WTC11 (cell line): ENCODE results near the gene PRKRIP1. TPM values are rescaled to one million over a fixed set of nuclear protein-coding genes. Genes with fewer than 3 reads are reported as not detected.

Source experiments
- ATAC-seq: fragments of 200-7000 bp; cut with Tn5 transposase; 2 replicates; pipeline ENCODE4 v1.10.0; 2021; ENCODE audit warnings: mild to moderate bottlenecking, moderate library complexity
- CTCF ChIA-PET: fragments of 300-600 bp; sonication (Branson Sonifier 250); formaldehyde crosslinking; loops from one replicate; lab custom pipeline; 2021; ENCODE audit warnings: antibody characterized with exemption; lab: Charles Lee
- POLR2A ChIA-PET: fragments of 350-600 bp; sonication (Branson Sonifier 250); formaldehyde crosslinking; loops from one replicate; lab custom pipeline; 2021; ENCODE audit warnings: antibody characterized with exemption; lab: Charles Lee
- DNase-seq: peaks from one replicate; pipeline ENCODE4 v3.0.0; 2021; ENCODE audit warnings: low spot score
- H3K27ac Mint-ChIP-seq: 2 replicates; pipeline ENCODE4 v1.8.0; 2021; ENCODE audit warnings: mixed read lengths
- H3K27me3 Mint-ChIP-seq: 2 replicates; pipeline ENCODE4 v1.8.0; 2021; ENCODE audit warnings: low read depth, mild to moderate bottlenecking, moderate library complexity, mixed read lengths
- H3K36me3 Mint-ChIP-seq: 2 replicates; pipeline ENCODE4 v1.8.0; 2021; ENCODE audit warnings: mixed read lengths
- H3K4me1 Mint-ChIP-seq: 2 replicates; pipeline ENCODE4 v1.8.0; 2022; ENCODE audit warnings: mixed read lengths
- H3K4me3 Mint-ChIP-seq: 2 replicates; pipeline ENCODE4 v1.8.0; 2021; ENCODE audit warnings: mild to moderate bottlenecking, moderate library complexity, mixed read lengths
- H3K9me3 Mint-ChIP-seq: 2 replicates; pipeline ENCODE4 v1.8.0; 2021; ENCODE audit warnings: mixed read lengths
- AFF4 ChIP-seq: sonication (generic); formaldehyde crosslinking; IDR thresholded peaks from 2 replicates; pipeline ENCODE4 v1.8.1; 2023; ENCODE audit warnings: mild to moderate bottlenecking, missing genetic modification reagents, borderline replicate concordance
- ATF1 ChIP-seq: sonication (generic); formaldehyde crosslinking; IDR thresholded peaks from 2 replicates; pipeline ENCODE4 v1.8.1; 2023; ENCODE audit warnings: mild to moderate bottlenecking, moderate library complexity, missing genetic modification reagents
- ATF6 ChIP-seq: sonication (generic); formaldehyde crosslinking; IDR thresholded peaks from 2 replicates; pipeline ENCODE4 v1.8.1; 2023; ENCODE audit warnings: mild to moderate bottlenecking, missing genetic modification reagents
- CREM ChIP-seq: sonication (generic); formaldehyde crosslinking; IDR thresholded peaks from 2 replicates; pipeline ENCODE4 v1.8.1; 2022; ENCODE audit warnings: mild to moderate bottlenecking, missing genetic modification reagents, moderate library complexity
- ELF4 ChIP-seq: sonication (generic); formaldehyde crosslinking; IDR thresholded peaks from 2 replicates; pipeline ENCODE4 v1.8.1; 2022; ENCODE audit warnings: low read depth, mild to moderate bottlenecking, moderate library complexity, missing genetic modification reagents
- FOXK1 ChIP-seq: sonication (generic); formaldehyde crosslinking; IDR thresholded peaks from 2 replicates; pipeline ENCODE4 v1.8.0; 2022; ENCODE audit warnings: mild to moderate bottlenecking, moderate library complexity, missing genetic modification reagents
- FOXP1 ChIP-seq: sonication (generic); formaldehyde crosslinking; IDR thresholded peaks from 2 replicates; pipeline ENCODE4 v1.8.0; 2022; ENCODE audit warnings: missing genetic modification reagents, mild to moderate bottlenecking, moderate library complexity, borderline replicate concordance
- FOXP4 ChIP-seq: sonication (generic); formaldehyde crosslinking; IDR thresholded peaks from 2 replicates; pipeline ENCODE4 v1.8.0; 2022; ENCODE audit warnings: mild to moderate bottlenecking, missing genetic modification reagents
- GTF2I ChIP-seq: fragments of 250-450 bp; sonication (Bioruptor Pico); conservative IDR thresholded peaks from 2 replicates; pipeline ENCODE4 v1.4.0; 2021; ENCODE audit warnings: mild to moderate bottlenecking
- JAZF1 ChIP-seq: fragments of 250-450 bp; sonication (Bioruptor Pico); IDR thresholded peaks from 2 replicates; pipeline ENCODE4 v1.9.0; 2021; ENCODE audit warnings: moderate library complexity, mild to moderate bottlenecking, inconsistent platforms
- KAT7 ChIP-seq: sonication (generic); formaldehyde crosslinking; IDR thresholded peaks from 2 replicates; pipeline ENCODE4 v1.8.1; 2023; ENCODE audit warnings: missing genetic modification reagents, mild to moderate bottlenecking, borderline replicate concordance
- NFATC4 ChIP-seq: fragments of 250-450 bp; sonication (Bioruptor Pico); IDR thresholded peaks from 2 replicates; pipeline ENCODE4 v1.9.0; 2021; ENCODE audit warnings: mild to moderate bottlenecking
- PRRX2 ChIP-seq: fragments of 250-450 bp; sonication (Bioruptor Pico); IDR thresholded peaks from 2 replicates; pipeline ENCODE4 v1.8.0; 2021; ENCODE audit warnings: mild to moderate bottlenecking
- SMAD3 ChIP-seq: sonication (generic); formaldehyde crosslinking; IDR thresholded peaks from 2 replicates; pipeline ENCODE4 v1.8.0; 2022; ENCODE audit warnings: missing genetic modification reagents, mild to moderate bottlenecking, borderline replicate concordance
- TEAD1 ChIP-seq: sonication (generic); formaldehyde crosslinking; IDR thresholded peaks from 2 replicates; pipeline ENCODE4 v1.8.0; 2022; ENCODE audit warnings: mild to moderate bottlenecking, missing genetic modification reagents
- USF2 ChIP-seq: sonication (generic); formaldehyde crosslinking; IDR thresholded peaks from 2 replicates; pipeline ENCODE4 v1.8.1; 2023; ENCODE audit warnings: mild to moderate bottlenecking, missing genetic modification reagents, moderate library complexity
- ZNF138 ChIP-seq: sonication (generic); formaldehyde crosslinking; conservative IDR thresholded peaks from 2 replicates; pipeline ENCODE4 v1.8.1; 2022; ENCODE audit warnings: mild to moderate bottlenecking, moderate library complexity, missing genetic modification reagents
- ZNF232 ChIP-seq: sonication (generic); formaldehyde crosslinking; IDR thresholded peaks from 2 replicates; pipeline ENCODE4 v1.8.0; 2022; ENCODE audit warnings: mild to moderate bottlenecking, missing genetic modification reagents
- total RNA-seq: library from RNA; stranded (reverse); gene quantifications from 3 replicates; pipeline ENCODE4 v1.2.3, GENCODE V29; 2021
- TF ChIP-seq, protein P1 (sequence below): sonication (generic); formaldehyde crosslinking; IDR thresholded peaks from 2 replicates; pipeline ENCODE4 v1.8.1; 2023; ENCODE audit warnings: mild to moderate bottlenecking, missing genetic modification reagents, moderate library complexity
- TF ChIP-seq, protein P2 (sequence below): sonication (generic); formaldehyde crosslinking; IDR thresholded peaks from 2 replicates; pipeline ENCODE4 v1.8.1; 2023; ENCODE audit warnings: mild to moderate bottlenecking, moderate library complexity, missing genetic modification reagents

The PRKRIP1 gene
- total RNA-seq, 1 experiment from 2014 or later, result 27.5 TPM

DNA sequence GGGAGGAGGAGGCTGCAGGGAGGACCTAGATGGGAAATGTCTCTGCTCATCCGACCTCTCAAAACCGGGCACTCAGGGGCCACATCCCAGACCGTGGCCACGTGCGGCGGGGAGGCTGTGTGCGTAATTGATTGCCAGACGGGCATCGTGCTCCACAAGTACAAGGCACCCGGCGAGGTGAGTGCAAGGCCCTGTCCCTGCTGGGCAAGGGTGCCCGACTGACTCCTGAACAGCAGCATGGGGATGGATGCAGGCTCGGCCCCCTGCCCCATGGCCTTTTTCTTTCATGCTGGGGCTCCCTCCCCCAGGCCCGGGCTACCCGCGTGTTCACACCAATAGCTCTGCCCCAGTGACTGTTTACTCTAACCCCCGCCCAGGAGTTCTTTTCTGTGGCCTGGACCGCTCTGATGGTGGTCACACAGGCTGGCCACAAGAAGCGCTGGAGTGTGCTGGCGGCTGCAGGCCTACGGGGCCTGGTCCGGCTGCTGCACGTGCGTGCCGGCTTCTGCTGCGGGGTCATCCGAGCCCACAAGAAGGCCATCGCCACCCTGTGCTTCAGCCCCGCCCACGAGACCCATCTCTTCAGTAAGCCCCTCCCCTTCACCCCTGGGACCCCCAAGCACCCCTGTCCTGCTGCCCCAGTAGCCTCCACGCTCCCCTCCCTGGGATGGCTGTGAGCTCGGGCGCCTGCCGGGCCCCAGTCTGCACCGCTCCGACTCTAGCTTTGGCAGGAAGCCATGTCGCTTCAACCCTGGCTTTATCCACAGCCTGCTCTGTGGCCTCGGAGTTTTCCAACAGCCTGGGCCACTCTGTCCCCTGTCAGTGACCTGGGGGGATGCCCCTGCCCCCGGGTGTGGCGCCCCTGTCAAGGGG, 72.6 kb downstream of the PRKRIP1 start:
- CTCF ChIA-PET, result interaction anchor here (1.9 kb wide), 1 partner anchor 56 kb away, joined by 7 read pairs; no protein-coding TSS in a partner anchor
- POLR2A ChIA-PET, result no interaction called here
- Mint-ChIP-seq H3K4me3 (no peak overlapping the region), H3K27me3 (no peaks in the 10 kb centered on the region), H3K4me1 (peaks cover 6% of the 10 kb centered on the region), H3K9me3 (no peaks in the 10 kb centered on the region), H3K36me3 (peaks cover 3% of the 10 kb centered on the region; the same call in 1 of the 2 replicates), H3K27ac (no peak overlapping the region)
- TF ChIP-seq FOXP1 (CRISPR knock-in tag), result no peak
- TF ChIP-seq ATF1 (CRISPR knock-in tag), result no peak
- TF ChIP-seq SMAD3 (CRISPR knock-in tag), result no peak
- no peak for TF ChIP-seq ZNF138 (CRISPR knock-in tag)
- no peak for TF ChIP-seq ATF6 (CRISPR knock-in tag)
- no peak for TF ChIP-seq JAZF1 (CRISPR knock-in tag)
- TF ChIP-seq KAT7 (CRISPR knock-in tag), result no peak
- no peak for TF ChIP-seq FOXK1 (CRISPR knock-in tag)
- TF ChIP-seq USF2 (CRISPR knock-in tag), result no peak
- no peak for TF ChIP-seq FOXP4 (CRISPR knock-in tag)
- TF ChIP-seq ZNF232 (CRISPR knock-in tag), result no peak
- no peak for TF ChIP-seq ELF4 (CRISPR knock-in tag)
- no peak for TF ChIP-seq PRRX2 (CRISPR knock-in tag)
- TF ChIP-seq, protein P1, sequence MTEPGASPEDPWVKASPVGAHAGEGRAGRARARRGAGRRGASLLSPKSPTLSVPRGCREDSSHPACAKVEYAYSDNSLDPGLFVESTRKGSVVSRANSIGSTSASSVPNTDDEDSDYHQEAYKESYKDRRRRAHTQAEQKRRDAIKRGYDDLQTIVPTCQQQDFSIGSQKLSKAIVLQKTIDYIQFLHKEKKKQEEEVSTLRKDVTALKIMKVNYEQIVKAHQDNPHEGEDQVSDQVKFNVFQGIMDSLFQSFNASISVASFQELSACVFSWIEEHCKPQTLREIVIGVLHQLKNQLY, result no peak
- TF ChIP-seq, protein P2, sequence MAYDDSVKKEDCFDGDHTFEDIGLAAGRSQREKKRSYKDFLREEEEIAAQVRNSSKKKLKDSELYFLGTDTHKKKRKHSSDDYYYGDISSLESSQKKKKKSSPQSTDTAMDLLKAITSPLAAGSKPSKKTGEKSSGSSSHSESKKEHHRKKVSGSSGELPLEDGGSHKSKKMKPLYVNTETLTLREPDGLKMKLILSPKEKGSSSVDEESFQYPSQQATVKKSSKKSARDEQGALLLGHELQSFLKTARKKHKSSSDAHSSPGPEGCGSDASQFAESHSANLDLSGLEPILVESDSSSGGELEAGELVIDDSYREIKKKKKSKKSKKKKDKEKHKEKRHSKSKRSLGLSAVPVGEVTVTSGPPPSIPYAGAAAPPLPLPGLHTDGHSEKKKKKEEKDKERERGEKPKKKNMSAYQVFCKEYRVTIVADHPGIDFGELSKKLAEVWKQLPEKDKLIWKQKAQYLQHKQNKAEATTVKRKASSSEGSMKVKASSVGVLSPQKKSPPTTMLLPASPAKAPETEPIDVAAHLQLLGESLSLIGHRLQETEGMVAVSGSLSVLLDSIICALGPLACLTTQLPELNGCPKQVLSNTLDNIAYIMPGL, result no peak
- TF ChIP-seq GTF2I (CRISPR knock-in tag), result no peak
- no peak for ATAC-seq
- DNase-seq, result no peak

GRCh38 chr7:102469351-102469971, 73.3 kb downstream of the PRKRIP1 start:
- H3K27me3 Mint-ChIP-seq, result no peaks in the 10 kb centered on the region
- H3K36me3 Mint-ChIP-seq, result peaks cover 3% of the 10 kb centered on the region; the same call in 1 of the 2 replicates
- no peak for ATAC-seq
- POLR2A ChIA-PET, result no interaction called here
- H3K4me3 Mint-ChIP-seq, result no peak overlapping the region
- H3K4me1 Mint-ChIP-seq, result no peaks in the 10 kb centered on the region
- H3K9me3 Mint-ChIP-seq, result no peaks in the 10 kb centered on the region
- CTCF ChIA-PET, result no interaction called here
- DNase-seq, result no peak
- H3K27ac Mint-ChIP-seq, result no peak overlapping the region
- TF ChIP-seq, protein P1, result no peak
- TF ChIP-seq CREM, result no peak
- no peak for TF ChIP-seq TEAD1
- no peak for TF ChIP-seq NFATC4
- no peak for TF ChIP-seq AFF4 (CRISPR knock-in tag)
- no peak for TF ChIP-seq ELF4 (CRISPR knock-in tag)
